ENCODE measurements around the gene PJA2.

The PJA2 gene

DNA sequence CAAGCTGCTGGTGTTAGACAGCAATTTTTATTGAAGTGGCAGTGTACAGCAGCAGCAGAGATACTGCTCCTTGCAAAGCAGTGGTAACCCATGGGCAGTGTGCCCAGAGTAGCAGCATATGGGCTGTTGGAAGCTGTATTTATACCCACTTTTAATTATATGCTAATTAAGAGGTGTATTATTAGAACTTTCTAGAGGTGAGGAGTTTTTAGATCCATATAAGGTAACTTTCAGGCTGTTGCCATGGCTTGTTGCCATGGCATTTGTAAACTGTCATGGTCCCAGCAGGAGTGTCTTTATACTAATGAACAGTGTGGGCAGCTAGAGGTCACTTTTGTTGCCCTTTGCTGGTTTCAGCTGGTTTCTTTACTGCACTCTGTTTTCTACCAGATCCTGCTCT, 3.7 kb upstream of the PJA2 start:
- H3K4me2 ChIP-seq (ENCODE audit: low read depth, low read length) = 0 out of 2 replicates have a peak overlapping the region, but pooled peaks have one; percentile 9
- H3K4me1 ChIP-seq (ENCODE audit: low read length) = peaks cover 19% of the 10 kb centered on the region
- H4K20me1 ChIP-seq (ENCODE audit: insufficient read depth, low read length) = no peaks in the 10 kb centered on the region
- no peaks in the 10 kb centered on the region for H3K9me2 ChIP-seq (replicated peaks; ENCODE audit: insufficient read depth, low read length)
- DNase-seq = no peak
- H3K4me3 ChIP-seq (ENCODE audit: low read length) = no peak overlapping the region
- H3F3A ChIP-seq (ENCODE audit: insufficient read depth, low read length) = peaks cover 18% of the 10 kb centered on the region
- H2AFZ ChIP-seq (ENCODE audit: low read length) = peak overlapping the region; percentile 24; the same call in 1 of the 2 replicates
- peaks cover 4% of the 10 kb centered on the region; the same call in 1 of the 2 replicates for H3K9me3 ChIP-seq (replicated peaks; ENCODE audit: insufficient read depth, low read length)
- no peaks in the 10 kb centered on the region for H3K27me3 ChIP-seq (replicated peaks; ENCODE audit: insufficient read depth, low read length)
- H3K36me3 ChIP-seq (replicated peaks; ENCODE audit: insufficient read depth, low read length) = no peaks in the 10 kb centered on the region
- peak overlapping the region; percentile 20; the same call in 1 of the 2 replicates for H3K27ac ChIP-seq (ENCODE audit: low read length)
- peaks cover 4% of the 10 kb centered on the region for H3K79me2 ChIP-seq (ENCODE audit: low read length)
- TF ChIP-seq EZH2 (optimal IDR thresholded peaks at IDR 0.05; ENCODE audit: low read depth, low read length) = no peak
- TF ChIP-seq EZH2phosphoT487 (IDR thresholded peaks at IDR 0.05; ENCODE audit: low read length) = no peak
- TF ChIP-seq CTCF (IDR thresholded peaks at IDR 0.05; ENCODE audit: low read length) = no peak
- H3K9ac ChIP-seq (ENCODE audit: low read length) = no peak overlapping the region

GRCh38 chr5:109412981-109413402, 3.2 kb upstream of the PJA2 start:
- Histone ChIP-seq H3K27ac (ENCODE audit: low read length) (peak overlapping the region; percentile 20; the same call in 1 of the 2 replicates), H4K20me1 (ENCODE audit: insufficient read depth, low read length) (no peaks in the 10 kb centered on the region), H3K36me3 (replicated peaks; ENCODE audit: insufficient read depth, low read length) (no peaks in the 10 kb centered on the region), H3K27me3 (replicated peaks; ENCODE audit: insufficient read depth, low read length) (no peaks in the 10 kb centered on the region), H3K4me2 (ENCODE audit: low read depth, low read length) (0 out of 2 replicates have a peak overlapping the region, but pooled peaks have one; percentile 9), H3K4me1 (ENCODE audit: low read length) (peaks cover 19% of the 10 kb centered on the region), H3K9ac (ENCODE audit: low read length) (no peak overlapping the region), H3K9me3 (replicated peaks; ENCODE audit: insufficient read depth, low read length) (peaks cover 4% of the 10 kb centered on the region; the same call in 1 of the 2 replicates), H2AFZ (ENCODE audit: low read length) (peak overlapping the region; percentile 24; the same call in 1 of the 2 replicates), H3F3A (ENCODE audit: insufficient read depth, low read length) (peaks cover 21% of the 10 kb centered on the region), H3K4me3 (ENCODE audit: low read length) (no peak overlapping the region), H3K9me2 (replicated peaks; ENCODE audit: insufficient read depth, low read length) (no peaks in the 10 kb centered on the region), H3K79me2 (ENCODE audit: low read length) (peaks cover 8% of the 10 kb centered on the region)
- TF ChIP-seq EZH2phosphoT487 (IDR thresholded peaks at IDR 0.05; ENCODE audit: low read length) (no peak), CTCF (IDR thresholded peaks at IDR 0.05; ENCODE audit: low read length) (no peak), EZH2 (optimal IDR thresholded peaks at IDR 0.05; ENCODE audit: low read depth, low read length) (no peak)
- no peak for DNase-seq

DNA sequence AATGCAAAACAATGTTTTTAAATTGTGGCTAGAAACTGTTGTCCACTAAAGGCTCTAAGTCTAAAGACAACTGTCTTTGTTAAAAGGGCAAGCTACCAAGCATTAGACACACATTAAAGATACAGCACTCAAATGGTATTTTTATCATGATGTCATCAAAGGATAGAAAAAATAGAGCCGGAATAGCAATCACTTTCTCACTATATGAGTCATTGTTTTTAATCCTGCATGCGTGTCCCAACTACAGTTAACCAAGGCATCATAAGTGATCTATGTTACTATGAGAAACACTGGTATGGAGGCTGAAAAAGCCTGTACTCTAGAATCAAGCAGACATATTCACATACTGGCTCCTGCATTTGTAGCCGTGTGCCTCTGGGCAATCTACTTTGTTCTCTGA, 1.9 kb upstream of the PJA2 start:
- Histone ChIP-seq H3K79me2 (ENCODE audit: low read length) (peaks cover 22% of the 10 kb centered on the region), H3K27me3 (replicated peaks; ENCODE audit: insufficient read depth, low read length) (no peaks in the 10 kb centered on the region), H3K4me2 (ENCODE audit: low read depth, low read length) (peak overlapping the region; percentile 77), H3F3A (ENCODE audit: insufficient read depth, low read length) (peaks cover 21% of the 10 kb centered on the region), H3K9me3 (replicated peaks; ENCODE audit: insufficient read depth, low read length) (peaks cover 4% of the 10 kb centered on the region; the same call in 1 of the 2 replicates), H3K4me1 (ENCODE audit: low read length) (peaks cover 25% of the 10 kb centered on the region), H3K4me3 (ENCODE audit: low read length) (peak overlapping the region; percentile 56; the same call in 1 of the 2 replicates), H2AFZ (ENCODE audit: low read length) (peak overlapping the region; percentile 75), H4K20me1 (ENCODE audit: insufficient read depth, low read length) (peaks cover 3% of the 10 kb centered on the region; the same call in 1 of the 2 replicates), H3K9ac (ENCODE audit: low read length) (no peak overlapping the region; the same call in 1 of the 2 replicates), H3K9me2 (replicated peaks; ENCODE audit: insufficient read depth, low read length) (no peaks in the 10 kb centered on the region), H3K36me3 (replicated peaks; ENCODE audit: insufficient read depth, low read length) (no peaks in the 10 kb centered on the region), H3K27ac (ENCODE audit: low read length) (peak overlapping the region; percentile 97; the same call in 1 of the 2 replicates)
- TF ChIP-seq CTCF (IDR thresholded peaks at IDR 0.05; ENCODE audit: low read length) (no peak), EZH2phosphoT487 (IDR thresholded peaks at IDR 0.05; ENCODE audit: low read length) (no peak), EZH2 (optimal IDR thresholded peaks at IDR 0.05; ENCODE audit: low read depth, low read length) (no peak)
- peak; percentile 7 for DNase-seq

Measured in MM.1S (cell line).